GM19240 (cell line): ENCODE measurements around the gene KIF16B.
"Not testable (repeated sequence)": the region's sequence is repeated elsewhere in the genome, so short reads cannot be mapped to it uniquely, and the experiment has no call there.

ENCODE experiments used
- DNase-seq: peaks from one replicate; pipeline ENCODE4 v3.0.0; 2011; ENCODE audit warnings: low spot score; ENCODE audit not compliant: insufficient read length

The KIF16B gene

DNA sequence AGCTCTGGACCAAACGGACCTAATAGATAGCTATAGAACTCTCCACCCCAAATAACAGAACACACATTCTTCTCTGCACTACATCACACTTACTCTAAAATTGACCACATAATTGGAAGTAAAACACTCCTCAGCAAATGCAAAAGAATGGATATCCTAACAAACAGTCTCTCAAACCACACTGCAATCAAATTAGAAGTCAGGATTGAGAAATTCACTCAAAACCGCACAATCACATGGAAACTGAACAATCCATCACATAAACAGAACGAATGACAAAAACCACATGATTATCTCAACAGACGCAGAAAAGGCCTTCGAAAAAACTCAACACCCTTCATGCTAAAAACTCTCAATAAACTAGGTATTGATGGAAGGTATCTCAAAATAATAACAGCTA, 50.6 kb downstream of the KIF16B start:
- DNase-seq, result not testable (repeated sequence)

DNA sequence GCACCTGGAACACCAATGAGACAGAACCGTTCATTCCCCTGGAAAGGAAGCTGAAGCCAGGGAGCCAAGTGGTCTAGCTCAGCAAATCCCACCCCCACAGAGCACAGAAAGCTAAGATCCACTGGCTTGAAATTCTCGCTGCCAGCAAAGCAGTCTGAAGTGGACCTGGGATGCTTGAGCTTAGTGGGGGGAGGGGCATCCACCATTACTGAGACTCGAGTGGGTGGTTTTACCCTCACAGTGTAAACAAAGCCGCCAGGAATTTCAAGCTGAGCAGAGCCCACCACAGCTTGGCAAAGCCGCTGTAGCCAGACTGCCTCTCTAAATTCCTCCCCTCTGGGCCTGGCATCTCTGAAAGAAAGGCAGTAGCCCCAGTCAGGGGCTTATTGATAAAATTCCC, 53.1 kb downstream of the KIF16B start:
- DNase-seq, result no peak

DNA sequence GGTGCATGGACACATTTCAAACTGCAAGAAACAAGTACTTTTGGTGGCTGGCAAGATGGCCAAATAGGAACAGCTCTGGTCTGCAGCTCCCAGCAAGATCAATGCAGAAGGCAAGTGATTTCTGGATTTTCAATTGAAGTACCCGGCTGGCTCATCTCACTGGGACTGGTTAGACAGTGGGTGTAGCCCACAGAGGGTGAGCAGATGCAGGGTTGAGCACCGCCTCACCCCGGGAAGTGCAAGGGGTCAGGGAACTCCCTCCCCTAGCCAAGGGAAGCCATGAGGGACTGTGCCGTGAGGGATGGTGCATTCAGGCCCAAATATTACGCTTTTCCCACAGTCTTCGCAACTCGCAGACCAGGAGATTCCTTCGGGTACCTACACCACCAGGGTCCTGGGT, 53.6 kb downstream of the KIF16B start:
- not testable (repeated sequence) for DNase-seq

DNA sequence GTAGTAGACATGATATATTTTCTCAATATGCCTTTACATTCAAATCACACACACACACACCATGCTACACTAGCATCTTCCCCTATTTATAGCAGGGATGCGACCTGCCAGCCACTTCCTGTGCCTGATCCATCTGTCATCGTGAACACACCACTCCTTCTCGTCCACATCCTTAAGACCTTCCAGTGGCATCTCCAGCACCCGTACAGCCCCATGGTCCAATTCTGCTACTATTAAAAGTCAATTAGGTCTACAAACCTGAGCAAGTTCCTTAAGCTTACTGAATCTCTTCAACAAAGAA, 54.5 kb downstream of the KIF16B start:
- no peak for DNase-seq

DNA sequence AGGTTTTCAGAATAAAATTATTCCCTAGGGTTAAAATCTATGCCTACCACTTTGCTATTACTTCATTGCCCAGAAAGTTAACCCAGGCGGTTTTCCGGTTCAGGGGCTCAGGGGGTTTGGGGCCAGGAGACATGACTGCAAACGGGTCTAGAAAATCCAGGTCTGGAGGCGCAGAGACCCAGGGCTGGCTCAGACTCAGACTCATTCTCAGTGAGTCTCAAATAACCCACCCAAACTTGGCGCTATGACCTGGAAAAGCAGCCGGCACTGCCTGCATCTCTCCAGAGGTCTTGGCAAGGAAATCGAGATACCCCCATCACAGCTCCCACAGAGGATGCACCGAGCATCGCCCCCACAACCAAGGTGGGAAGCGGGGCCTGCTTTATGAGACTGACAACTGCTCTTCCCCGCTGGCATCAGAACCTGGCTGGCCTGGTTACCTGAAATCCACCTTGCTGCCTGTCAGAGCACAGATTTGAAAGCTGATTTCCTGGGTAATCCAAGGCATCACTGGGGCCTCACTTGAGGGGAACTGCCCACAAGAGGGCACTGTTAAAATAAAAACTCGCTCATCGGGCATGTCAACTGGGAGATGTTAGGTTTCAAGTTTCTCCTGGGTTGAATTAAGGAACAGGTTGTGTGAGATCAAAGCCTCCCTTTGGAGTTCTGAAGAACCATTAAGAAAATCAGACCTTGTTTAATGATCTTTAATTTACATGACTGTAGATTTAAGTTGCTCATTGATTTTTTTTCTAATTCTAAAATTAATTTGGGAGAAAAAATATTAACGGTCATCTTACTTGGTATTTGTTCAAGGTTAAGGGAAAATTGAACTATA, 55.1 kb downstream of the KIF16B start:
- peak; percentile 19 for DNase-seq

GRCh38 chr20:16516794-16517193, 56.5 kb downstream of the KIF16B start:
- DNase-seq, result no peak

- no peak for DNase-seq
These were observed 58.2 kb downstream of the KIF16B start for GRCh38 chr20:16515046-16515445.

DNA sequence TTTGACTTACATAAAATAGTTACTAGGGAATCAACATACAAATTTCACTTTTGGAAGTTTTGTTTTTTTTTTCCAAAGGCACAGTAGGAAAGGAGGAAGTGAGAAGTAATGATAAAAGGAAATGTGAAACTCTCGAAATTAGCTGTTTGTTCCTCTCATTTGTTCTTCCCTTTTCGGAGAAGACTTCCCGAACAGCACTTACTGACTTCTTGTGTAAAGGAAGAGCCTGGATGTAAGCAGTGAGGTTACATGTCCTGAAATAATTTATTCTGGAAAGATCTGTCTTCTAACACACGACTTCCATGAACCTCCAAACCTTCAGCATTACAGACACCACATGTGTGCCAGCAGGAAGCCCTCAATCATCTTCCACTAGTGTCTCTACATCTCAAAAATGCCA, 59.1 kb downstream of the KIF16B start:
- no peak for DNase-seq

GRCh38 chr20:16505894-16506293, 67.4 kb downstream of the KIF16B start:
- DNase-seq, result no peak

- no peak for DNase-seq
These were observed 71.9 kb downstream of the KIF16B start for GRCh38 chr20:16501301-16501700.

DNA sequence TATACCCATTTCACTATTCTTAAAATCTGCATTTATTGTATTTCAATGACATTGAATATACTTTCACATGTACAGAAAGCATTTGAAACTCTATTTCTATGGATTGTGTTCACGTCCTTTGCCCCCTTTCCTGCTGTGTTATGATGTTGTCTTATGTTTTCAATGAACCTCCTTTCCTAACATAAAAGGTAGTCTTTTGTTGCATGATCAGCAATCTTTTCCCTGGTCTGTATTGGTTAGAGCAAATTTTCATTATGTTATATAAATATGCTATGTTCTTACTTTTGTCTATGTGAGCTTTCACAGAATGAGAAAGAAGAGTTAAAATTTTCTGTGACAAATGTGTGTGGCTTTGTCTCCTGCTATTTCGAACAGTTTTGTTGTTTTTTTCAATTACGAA, 73.1 kb downstream of the KIF16B start:
- no peak for DNase-seq

- DNase-seq, result no peak
These were observed 74.6 kb downstream of the KIF16B start for GRCh38 chr20:16498526-16499253.

DNA sequence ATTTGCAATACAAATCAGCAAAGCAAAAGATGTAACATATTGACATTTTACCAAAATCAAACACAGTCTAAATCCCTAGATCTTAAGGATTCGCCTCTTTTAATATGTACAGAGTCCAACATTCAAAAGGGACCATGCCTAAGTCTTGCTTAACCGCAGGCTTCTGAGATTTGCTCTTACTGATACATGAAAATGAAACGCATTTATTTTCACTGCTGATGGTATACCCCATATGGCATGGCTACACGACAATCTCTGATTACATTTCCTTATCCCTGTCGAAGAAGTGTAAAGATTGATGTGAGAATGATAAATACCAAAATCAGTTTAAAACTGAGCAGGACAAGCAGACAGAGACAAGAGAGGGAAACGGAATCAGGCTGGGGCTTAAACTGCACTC, 75.4 kb downstream of the KIF16B start:
- DNase-seq, result no peak

GRCh38 chr20:16493486-16493885, 79.8 kb downstream of the KIF16B start:
- no peak for DNase-seq

DNA sequence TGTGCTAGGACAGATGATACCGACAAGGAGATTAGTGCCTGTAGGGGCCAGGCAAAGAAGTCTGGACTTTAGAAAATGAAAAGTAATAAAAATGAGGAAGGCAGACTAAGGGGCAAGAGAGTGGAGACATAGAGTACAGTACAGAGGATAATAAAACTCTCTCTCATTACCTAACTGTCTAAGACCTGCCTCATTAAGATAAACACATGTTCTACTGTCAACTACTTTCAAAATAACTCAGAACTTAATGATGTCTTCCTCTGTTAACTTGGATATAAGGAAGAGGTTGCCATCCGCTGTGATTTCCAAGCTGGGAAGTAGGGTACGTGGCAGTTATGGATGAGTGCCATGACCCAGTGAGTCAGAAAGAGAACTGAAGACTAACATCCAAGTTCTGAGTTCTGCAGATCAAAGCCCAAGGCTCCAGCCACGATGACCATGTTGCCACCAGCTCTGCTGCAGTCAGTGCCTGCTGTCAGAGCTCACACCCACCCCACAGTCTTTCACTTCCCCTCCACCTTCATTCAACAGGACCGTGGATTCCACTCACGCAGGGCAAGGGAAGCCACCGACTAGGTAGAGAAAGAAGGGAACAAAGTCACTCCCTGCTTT, 81.8 kb downstream of the KIF16B start:
- DNase-seq, result no peak

- DNase-seq, result no peak
These were observed 82.6 kb downstream of the KIF16B start for GRCh38 chr20:16490696-16491095.

DNA sequence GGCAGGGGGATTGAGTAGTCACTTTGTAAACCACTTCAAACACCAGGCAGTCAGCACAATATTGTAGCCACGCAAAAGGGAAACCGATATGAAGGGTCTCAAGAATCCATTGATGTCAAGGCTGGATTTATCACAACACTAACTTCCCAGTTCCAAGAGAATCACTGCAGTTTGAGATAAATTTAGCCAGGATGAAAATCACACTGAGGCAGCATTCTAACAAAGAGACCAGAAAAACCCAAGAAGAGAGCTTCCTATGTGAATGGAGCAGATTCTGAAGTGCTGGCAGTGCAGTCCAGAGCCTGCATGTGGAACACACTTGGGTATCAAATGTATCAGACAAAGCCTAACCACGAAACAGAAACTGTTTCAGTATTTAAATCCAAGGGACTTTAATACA, 84.6 kb downstream of the KIF16B start:
- DNase-seq, result no peak

DNA sequence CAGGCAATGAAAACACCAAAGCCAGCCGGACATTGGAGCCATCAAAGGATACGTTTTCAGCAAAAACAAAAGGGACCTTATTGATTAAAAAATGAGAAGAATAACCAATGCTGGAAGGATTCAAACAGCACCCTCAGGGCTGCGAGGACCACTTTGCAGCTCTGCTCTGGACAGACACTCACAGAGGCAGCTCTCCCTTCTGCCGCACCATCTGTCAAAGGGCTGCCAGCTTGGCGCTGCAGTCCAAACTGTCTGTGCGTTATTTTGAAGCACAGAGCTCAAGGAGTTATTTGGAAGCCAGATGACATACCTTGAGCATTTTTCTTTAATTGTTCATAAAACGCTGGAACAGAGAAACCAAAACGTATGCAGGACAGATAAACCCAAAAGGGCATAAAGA, 85.2 kb downstream of the KIF16B start:
- DNase-seq, result no peak

DNA sequence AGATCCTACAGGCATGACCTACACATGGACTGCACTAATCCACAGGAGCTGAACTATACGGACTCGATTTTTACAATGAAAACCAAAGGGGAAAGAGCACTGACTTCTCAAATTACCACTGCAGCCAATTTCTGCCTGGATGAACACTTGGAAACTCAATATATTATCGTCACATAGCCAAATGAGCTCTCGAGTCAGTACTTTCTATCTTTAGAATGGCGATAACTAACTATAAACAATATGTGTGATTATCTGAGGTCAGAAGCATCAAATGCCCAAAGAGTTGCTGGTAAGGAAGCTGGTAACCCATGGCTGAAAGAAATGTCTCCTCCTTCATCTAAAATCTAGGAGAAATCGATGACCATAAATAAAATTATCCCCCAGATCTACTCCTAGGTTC, 86.7 kb downstream of the KIF16B start:
- DNase-seq, result no peak

- DNase-seq, result no peak
These were observed 87.8 kb downstream of the KIF16B start for GRCh38 chr20:16485401-16485800.

- DNase-seq, result no peak
These were observed 90.2 kb downstream of the KIF16B start for GRCh38 chr20:16483024-16483423.

GRCh38 chr20:16481977-16482376, 91.3 kb downstream of the KIF16B start:
- DNase-seq, result no peak

- DNase-seq, result no peak
These were observed 93.6 kb downstream of the KIF16B start for GRCh38 chr20:16479666-16480065.
